Endothelial cell of umbilical vein (primary cell): ENCODE results near the gene LCLAT1. TPM values are rescaled to one million over a fixed set of nuclear protein-coding genes. Genes with fewer than 3 reads are reported as not detected.

Experiments
- BruUV-seq: library from RNA; stranded (reverse); fragments of 400-500 nt; replicated peaks from 2 replicates; lab custom pipeline; 2021; lab: Mats Ljungman, UMichigan
- CTCF ChIA-PET: fragments of 300-600, 350-600 bp; sonication (Branson Sonifier 250); formaldehyde crosslinking; loops from one replicate; lab custom pipeline; 2021; ENCODE audit warnings: antibody characterized with exemption, inconsistent platforms; lab: Charles Lee
- POLR2A ChIA-PET: fragments of 300-600, 350-600 bp; sonication (Branson Sonifier 250); formaldehyde crosslinking; loops from one replicate; lab custom pipeline; 2021; ENCODE audit warnings: antibody characterized with exemption, inconsistent platforms; lab: Charles Lee
- DNase-seq: peaks from one replicate; pipeline ENCODE4 v3.0.0-alpha.2; 2011; ENCODE audit warnings: low read depth, low spot score
- FAIRE-seq: peaks from 2 replicates; lab custom pipeline; 2011; peaks lifted over from hg19 to GRCh38; lab: Jason Lieb, UNC
- H2AFZ ChIP-seq: 2 replicates; pipeline ENCODE4 v1.6.0; 2012; ENCODE audit warnings: low read depth, low read length, control low read depth, inconsistent platforms
- H3K27ac ChIP-seq: 2 replicates; pipeline ENCODE4 v1.5.1; 2011; ENCODE audit warnings: low read depth, mild to moderate bottlenecking, control low read depth, low read length, moderate library complexity; ENCODE audit not compliant: insufficient read depth
- H3K27me3 ChIP-seq, 2 experiments: 2 replicates each; pipeline versions ENCODE4 v1.6.0 to v1.6.1; 2011; ENCODE audit warnings: low read length in 2 of 2, mixed read lengths in 1 of 2; ENCODE audit not compliant: control insufficient read depth in 2 of 2, insufficient read depth in 2 of 2
- H3K36me3 ChIP-seq, 2 experiments: 2 replicates in 1 of 2; 3 replicates in 1 of 2; pipeline ENCODE4 v1.5.1; 2011; ENCODE audit warnings: low read length in 2 of 2, mild to moderate bottlenecking in 1 of 2, moderate library complexity in 1 of 2; ENCODE audit not compliant: control insufficient read depth in 2 of 2, insufficient read depth in 2 of 2; ENCODE audit errors: extremely low read depth in 1 of 2
- H3K4me1 ChIP-seq: 3 replicates; pipeline ENCODE4 v1.5.1; 2011; ENCODE audit warnings: mild to moderate bottlenecking, low read length; ENCODE audit not compliant: control insufficient read depth, insufficient read depth; ENCODE audit errors: extremely low read depth
- H3K4me2 ChIP-seq: 2 replicates; pipeline ENCODE4 v1.6.1; 2011; ENCODE audit warnings: low read length, control low read depth, mixed read lengths; ENCODE audit not compliant: insufficient read depth
- H3K4me3 ChIP-seq, 3 experiments: fragments of 200-600 bp in 1 of 3; sonication (generic), shearing (Covaris generic) in 1 of 3; replicated peaks in 1 of 3; 2 replicates each; pipeline ENCODE4 v1.5.1; 2011 to 2016; ENCODE audit warnings: control low read depth in 3 of 3, low read length in 3 of 3, mild to moderate bottlenecking in 2 of 3, inconsistent platforms in 1 of 3, low read depth in 1 of 3, moderate library complexity in 1 of 3; ENCODE audit not compliant: insufficient read depth in 1 of 3
- H3K79me2 ChIP-seq: 2 replicates; pipeline ENCODE4 v1.6.0; 2012; ENCODE audit warnings: low read length, inconsistent platforms; ENCODE audit not compliant: control insufficient read depth, insufficient read depth
- H3K9ac ChIP-seq: replicated peaks from 2 replicates; pipeline ENCODE3; 2011; ENCODE audit warnings: low read length, control low read depth; ENCODE audit not compliant: insufficient read depth; ENCODE audit errors: extremely low read depth
- H3K9me1 ChIP-seq: replicated peaks from 3 replicates; pipeline ENCODE4 v1.6.0; 2011; ENCODE audit warnings: mild to moderate bottlenecking, low read length; ENCODE audit not compliant: control insufficient read depth, insufficient read depth; ENCODE audit errors: extremely low read depth
- H3K9me3 ChIP-seq: replicated peaks from 2 replicates; pipeline ENCODE4 v1.5.1; 2012; ENCODE audit warnings: low read length, inconsistent platforms; ENCODE audit not compliant: control insufficient read depth, insufficient read depth
- H4K20me1 ChIP-seq: replicated peaks from 2 replicates; pipeline ENCODE3; 2011; ENCODE audit warnings: mild to moderate bottlenecking, low read length; ENCODE audit not compliant: control insufficient read depth, insufficient read depth; ENCODE audit errors: extremely low read depth
- EZH2 ChIP-seq: IDR thresholded peaks from 2 replicates; pipeline ENCODE4 v1.6.1; 2012; ENCODE audit warnings: borderline replicate concordance, low read depth, mild to moderate bottlenecking, moderate library complexity, low read length, inconsistent platforms; ENCODE audit not compliant: severe bottlenecking
- FOS ChIP-seq: IDR thresholded peaks from 2 replicates; pipeline ENCODE4 v1.6.1; 2011; ENCODE audit warnings: mild to moderate bottlenecking, low read length, moderate library complexity, borderline replicate concordance; ENCODE audit not compliant: insufficient read depth
- GATA2 ChIP-seq: IDR thresholded peaks from 2 replicates; pipeline ENCODE4 v1.7.0; 2011; ENCODE audit warnings: low read depth, mild to moderate bottlenecking, moderate library complexity, mixed read lengths, low read length; ENCODE audit not compliant: insufficient read length, insufficient read depth
- JUN ChIP-seq: IDR thresholded peaks from 2 replicates; pipeline ENCODE4 v1.6.1; 2011; ENCODE audit warnings: borderline replicate concordance, low read depth; ENCODE audit not compliant: insufficient read length, insufficient read depth
- MAX ChIP-seq: IDR thresholded peaks from 2 replicates; pipeline ENCODE4 v1.6.1; 2011; ENCODE audit not compliant: insufficient read depth, insufficient read length
- MYC ChIP-seq: IDR thresholded peaks from one replicate; pipeline ENCODE4 v1.6.1; 2011; ENCODE audit warnings: mild to moderate bottlenecking, low read depth, low read length
- POLR2A ChIP-seq: IDR thresholded peaks from 2 replicates; pipeline ENCODE4 v1.6.1; 2012; ENCODE audit warnings: low read depth, mild to moderate bottlenecking, control low read depth, low read length
- POLR2AphosphoS5 ChIP-seq: IDR thresholded peaks from 2 replicates; pipeline ENCODE4 v1.6.1; 2012; ENCODE audit warnings: low read depth, mild to moderate bottlenecking, control low read depth, low read length, moderate library complexity; ENCODE audit not compliant: insufficient read depth
- dilution Hi-C: fragments of 300-500 bp; cut with MboI; formaldehyde crosslinking; loops from one replicate; pipeline ENCODE4 v1.15.0; 2019; ENCODE audit warnings: low sequenced_read_pairs; ENCODE audit not compliant: extremely low pct_ligation_motif_present
- intact Hi-C: fragments of 100-400 bp; cut with micrococcal nuclease; formaldehyde crosslinking; loops from one replicate; pipeline ENCODE4 v1.10.0; 2022
- polyA plus RNA-seq, 4 experiments: library from polyadenylated mRNA; depleted of rRNA in 3 of 4; stranded (reverse) in 3 of 4; unstranded in 1 of 4; fragments of >200 nt; gene quantifications; 2 replicates each; pipeline versions ENCODE4 v1.2.1 to v1.2.3, GENCODE V29; 2011 to 2012; ENCODE audit warnings: missing spikeins in 1 of 4
- total RNA-seq: library from RNA; stranded (reverse); gene quantifications from 2 replicates; pipeline ENCODE4 v1.2.3, GENCODE V29; 2021

Gene LCLAT1
- total and polyA plus RNA-seq, 2 donors (not counting 3 experiments of a cell fraction or from before 2014, with no cell fraction given), result 6.1 to 20.8 TPM

- no peak overlapping the region for H3K4me2 ChIP-seq
- H4K20me1 ChIP-seq, result no peaks in the 10 kb centered on the region
- H3K27ac ChIP-seq, result no peak overlapping the region
- H3K4me1 ChIP-seq, result no peaks in the 10 kb centered on the region
- H3K4me3 ChIP-seq, result no peak overlapping the region
- BruUV-seq, result no TSS peak
- ChIA-PET POLR2A (no interaction called here), CTCF (interaction anchor here (1.1 to 2.0 kb wide), 3 partner anchors 8 to 141 kb away, joined by 4 to 5 read pairs (median 4); no protein-coding TSS in a partner anchor)
- no peak overlapping the region for H3K9ac ChIP-seq
- TF ChIP-seq MAX (no peak), POLR2A (no peak), JUN (no peak), POLR2AphosphoS5 (no peak), GATA2 (no peak), EZH2 (no peak), FOS (no peak), MYC (no peak)
- no peaks in the 10 kb centered on the region for H3K36me3 ChIP-seq
- intact Hi-C loops, result no loop called here
- H3K9me1 ChIP-seq, result no peaks in the 10 kb centered on the region
- no peak overlapping the region for H2AFZ ChIP-seq
- no peaks in the 10 kb centered on the region for H3K9me3 ChIP-seq
- no peak for FAIRE-seq
- dilution Hi-C loops, result no loop called here
- no peaks in the 10 kb centered on the region for H3K27me3 ChIP-seq
- DNase-seq, result no peak
- H3K79me2 ChIP-seq, result no peaks in the 10 kb centered on the region
Observed at GRCh38 chr2:30569946-30570345, 122.9 kb downstream of the LCLAT1 start.

GRCh38 chr2:30577151-30577550, 130.1 kb downstream of the LCLAT1 start:
- dilution Hi-C loops, result no loop called here
- intact Hi-C loops, result no loop called here
- no peak overlapping the region for H3K4me2 ChIP-seq
- no peaks in the 10 kb centered on the region for H3K9me3 ChIP-seq
- ChIA-PET CTCF (no interaction called here), POLR2A (no interaction called here)
- H3K27me3 ChIP-seq, result no peaks in the 10 kb centered on the region
- H3K36me3 ChIP-seq, result no peaks in the 10 kb centered on the region
- no peaks in the 10 kb centered on the region for H4K20me1 ChIP-seq
- no peaks in the 10 kb centered on the region for H3K9me1 ChIP-seq
- H3K9ac ChIP-seq, result no peak overlapping the region
- DNase-seq, result no peak
- BruUV-seq, result no TSS peak
- H3K27ac ChIP-seq, result no peak overlapping the region
- no peak for FAIRE-seq
- no peak for TF ChIP-seq MYC
- no peak for TF ChIP-seq EZH2
- no peak for TF ChIP-seq GATA2
- H3K79me2 ChIP-seq, result no peaks in the 10 kb centered on the region
- H2AFZ ChIP-seq, result no peak overlapping the region
- H3K4me1 ChIP-seq, result no peaks in the 10 kb centered on the region
- no peak overlapping the region for H3K4me3 ChIP-seq
